GM18909 (cell line): ENCODE measurements around the gene ZBTB47.
A peak's percentile ranks its signal among the peaks of the same experiment; 100 is the strongest.

Experiments
- ATAC-seq: cut with Tn5 transposase; IDR thresholded peaks from one replicate; pipeline ENCODE4 v1.9.1; 2021; ENCODE audit warnings: mild to moderate bottlenecking; ENCODE audit not compliant: unreplicated experiment, poor library complexity

The ZBTB47 gene

DNA sequence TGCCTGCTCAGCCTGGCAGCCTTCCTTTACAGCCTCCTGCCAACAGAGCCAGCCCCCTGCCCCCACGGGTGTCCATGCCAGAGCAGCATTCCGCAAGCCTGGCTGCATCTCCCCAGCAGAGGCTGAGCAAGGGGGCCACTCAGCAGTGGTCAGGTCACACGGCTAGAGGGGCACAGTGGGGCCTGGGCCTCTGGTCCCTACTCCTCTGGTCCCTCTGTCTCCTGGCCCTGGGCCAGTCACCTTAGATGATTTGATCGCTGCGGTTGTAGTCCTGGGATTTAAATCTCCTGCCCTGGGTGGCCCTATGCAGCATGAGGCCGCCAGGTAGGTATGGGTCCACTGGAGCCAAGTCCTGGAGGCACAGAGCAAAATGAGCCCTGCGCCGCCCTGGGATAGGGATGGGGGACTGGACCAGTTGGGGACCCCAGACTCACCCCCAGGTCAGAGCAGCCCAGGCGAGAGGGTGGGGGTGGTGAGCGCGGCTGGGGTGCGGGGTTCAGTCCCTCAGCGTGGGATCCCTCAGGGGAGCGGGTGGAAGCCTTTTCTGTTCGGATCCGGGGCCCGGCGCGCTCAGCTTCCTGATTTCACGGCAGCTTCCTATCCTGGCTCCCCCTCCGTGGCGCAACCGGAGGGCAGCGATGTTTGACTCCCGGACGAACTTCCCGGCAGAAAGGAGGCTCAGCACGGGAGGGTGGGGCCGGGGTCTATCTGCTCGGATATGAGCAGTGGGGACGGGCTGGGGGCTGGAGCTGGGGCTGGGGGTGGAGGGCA lies at the start of gene ZBTB47:
Gene ZBTB47, plus strand, starts transcription at position 138 of the 771 bp plus-strand sequence. CDS start 4,659 bp downstream, outside the sequence.
- ATAC-seq: no peak

GRCh38 chr3:42605546-42606173 lies 47.8 kb upstream of the ZBTB47 start:
- no peak for ATAC-seq

- no peak for ATAC-seq
These were observed 44.9 kb upstream of the ZBTB47 start for GRCh38 chr3:42608581-42608980.

GRCh38 chr3:42610976-42611375 lies 42.5 kb upstream of the ZBTB47 start:
- no peak for ATAC-seq

GRCh38 chr3:42612217-42612616 lies 41.3 kb upstream of the ZBTB47 start:
- no peak for ATAC-seq

- peak; percentile 66 for ATAC-seq
These were observed 40.6 kb upstream of the ZBTB47 start for GRCh38 chr3:42612928-42613327.

DNA sequence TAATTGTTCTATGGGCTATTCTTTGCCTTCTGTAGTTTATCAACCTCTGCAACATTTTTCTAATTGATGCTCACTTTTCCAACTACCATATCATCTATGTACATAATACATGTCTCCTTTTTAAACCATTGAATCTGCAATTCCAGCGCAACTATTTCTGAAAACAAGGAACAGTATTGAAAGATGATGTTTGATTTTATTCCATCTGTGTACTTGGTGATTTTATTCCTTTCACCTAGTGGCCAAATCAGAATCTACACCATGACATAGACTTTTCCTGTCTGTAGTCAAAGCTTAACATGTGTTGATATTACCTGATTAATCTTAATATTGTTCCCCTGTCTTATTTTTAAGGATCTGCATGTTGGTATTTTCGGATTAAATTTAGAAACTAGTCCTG lies 40.0 kb upstream of the ZBTB47 start:
- ATAC-seq: no peak

GRCh38 chr3:42631620-42632019 lies 21.9 kb upstream of the ZBTB47 start:
- no peak for ATAC-seq

DNA sequence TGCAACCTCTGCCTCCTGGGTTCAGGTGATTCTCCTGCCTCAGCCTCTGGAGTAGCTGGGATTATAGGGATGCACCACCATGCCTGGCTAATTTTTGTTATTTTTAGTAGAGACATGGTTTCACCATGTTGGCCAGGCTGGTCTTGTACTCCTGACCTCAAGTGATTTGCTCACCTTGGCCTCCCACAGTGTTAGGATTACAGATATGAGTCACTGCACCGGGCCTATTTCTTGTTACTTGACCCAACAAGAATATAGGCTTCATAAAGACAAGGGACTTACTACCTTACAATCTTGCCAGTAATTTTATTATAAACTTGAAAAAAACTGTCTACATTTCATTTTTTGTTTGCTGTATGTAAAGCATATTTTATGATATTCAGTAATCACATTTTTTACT lies 21.4 kb upstream of the ZBTB47 start:
- no peak for ATAC-seq

- no peak for ATAC-seq
These were observed 20.0 kb upstream of the ZBTB47 start for GRCh38 chr3:42633544-42633943.

- no peak for ATAC-seq
These were observed 18.4 kb upstream of the ZBTB47 start for GRCh38 chr3:42635111-42635510.

DNA sequence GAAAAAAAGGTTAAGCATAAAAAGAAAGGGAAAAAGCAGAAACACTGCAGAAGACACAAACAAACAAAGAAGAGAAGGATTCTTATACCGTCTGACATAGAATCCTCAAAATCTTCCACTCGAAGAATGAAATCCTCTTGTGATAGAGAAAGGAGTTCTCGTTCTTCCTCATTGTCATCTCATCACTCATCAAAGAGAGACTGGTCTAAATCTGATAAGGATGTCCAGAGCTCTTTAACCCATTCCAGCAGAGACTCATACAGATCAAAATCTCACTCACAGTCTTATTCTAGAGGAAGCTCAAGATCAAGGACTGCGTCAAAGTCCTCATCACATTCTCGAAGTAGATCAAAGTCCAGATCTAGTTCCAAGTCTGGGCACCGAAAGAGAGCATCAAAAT lies 16.5 kb upstream of the ZBTB47 start:
- no peak for ATAC-seq

GRCh38 chr3:42638339-42638842 lies 15.1 kb upstream of the ZBTB47 start:
- ATAC-seq: no peak

- no peak for ATAC-seq
These were observed 14.3 kb upstream of the ZBTB47 start for GRCh38 chr3:42639192-42639591.

- ATAC-seq: no peak
These were observed 13.4 kb upstream of the ZBTB47 start for GRCh38 chr3:42640129-42640528.

DNA sequence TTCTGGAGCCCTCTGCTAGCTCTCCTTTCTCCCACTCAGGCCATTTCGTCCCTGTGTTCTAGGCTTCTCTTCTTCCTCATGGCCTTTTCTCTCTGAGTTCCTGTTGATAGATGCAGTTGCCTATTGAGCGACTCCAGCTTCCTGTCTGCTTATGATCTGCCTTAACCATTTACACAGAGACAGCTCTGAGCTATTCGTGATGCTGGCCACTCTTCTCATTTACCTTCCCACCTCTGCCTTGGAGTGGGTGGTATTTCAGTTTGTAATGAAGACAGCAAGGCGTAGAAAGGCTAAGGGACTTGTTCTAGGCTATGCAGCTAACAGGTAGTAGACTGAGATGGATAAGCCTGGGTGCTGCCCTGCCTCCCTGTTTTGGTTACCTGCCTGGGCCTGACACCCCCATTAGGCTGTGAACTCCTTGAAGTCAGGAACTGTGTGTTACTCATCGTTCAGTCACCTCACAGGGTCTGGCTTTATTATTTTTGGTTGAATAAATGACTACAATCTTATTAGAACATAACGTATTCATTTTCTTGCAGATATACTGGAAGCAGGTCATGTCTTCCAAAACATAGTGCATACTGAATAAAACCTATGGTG lies 12.6 kb upstream of the ZBTB47 start:
- ATAC-seq: no peak

GRCh38 chr3:42647821-42648459 lies 5.6 kb upstream of the ZBTB47 start:
- no peak for ATAC-seq

GRCh38 chr3:42649006-42649405 lies 4.5 kb upstream of the ZBTB47 start:
- no peak for ATAC-seq

DNA sequence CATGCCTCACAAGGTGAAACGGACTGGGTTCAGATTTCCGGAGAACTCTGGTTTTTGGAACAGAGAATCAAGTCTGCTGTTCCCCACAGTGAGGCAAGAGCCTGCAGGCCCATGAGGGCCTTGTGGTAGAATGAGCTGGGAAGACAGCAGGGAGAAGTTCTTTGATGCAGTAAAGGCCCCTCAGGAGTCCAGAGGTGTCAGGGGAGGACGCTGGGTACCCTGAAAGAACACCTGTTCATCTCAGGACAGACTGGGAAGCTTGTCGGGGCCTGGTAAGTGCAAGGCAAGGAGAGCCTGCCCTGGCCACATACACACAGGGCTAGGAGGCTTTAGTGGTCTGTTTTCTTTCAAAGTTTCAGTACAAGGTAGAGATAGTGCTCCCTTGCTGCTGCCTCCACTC lies 3.7 kb upstream of the ZBTB47 start:
- ATAC-seq: no peak

- ATAC-seq: no peak
These were observed 2.0 kb upstream of the ZBTB47 start for GRCh38 chr3:42651248-42652091.
